HCT116 (cell line): ENCODE results near the gene SOX6.

Experiments
- CTCF ChIP-seq, 3 experiments: fragments of 200-600 bp in 1 of 3; sonication (generic) in 1 of 3; IDR thresholded peaks in 2 of 3; conservative IDR thresholded peaks in 1 of 3; 2 replicates each; pipeline ENCODE4 v1.5.1; 2012 to 2017; ENCODE audit warnings: low read depth in 2 of 3, low read length in 2 of 3, antibody characterized with exemption in 1 of 3, borderline replicate concordance in 1 of 3, control low read depth in 1 of 3, mild to moderate bottlenecking in 1 of 3, mixed read lengths in 1 of 3, mixed run types in 1 of 3, moderate library complexity in 1 of 3; ENCODE audit not compliant: insufficient read depth in 1 of 3
- POLR2A ChIP-seq: IDR thresholded peaks from 2 replicates; pipeline ENCODE4 v1.7.0; 2011; ENCODE audit warnings: borderline replicate concordance; ENCODE audit not compliant: insufficient read depth, insufficient read length; ENCODE audit errors: extremely low read depth
- RAD21 ChIP-seq: IDR thresholded peaks from 2 replicates; pipeline ENCODE4 v1.6.1; 2012; ENCODE audit warnings: low read depth, mild to moderate bottlenecking
- REST ChIP-seq: IDR thresholded peaks from 2 replicates; pipeline ENCODE4 v1.6.1; 2012; ENCODE audit warnings: low read depth
- SIN3A ChIP-seq: IDR thresholded peaks from 2 replicates; pipeline ENCODE4 v1.6.1; 2012; ENCODE audit warnings: low read depth
- ZFX ChIP-seq: fragments of 450-650 bp; IDR thresholded peaks from 2 replicates; pipeline ENCODE4 v1.6.1; 2017
- ZNF274 ChIP-seq: fragments of 200-500 bp; sonication (Bioruptor generic); IDR thresholded peaks from 2 replicates; pipeline ENCODE4 v1.6.1; 2014; ENCODE audit warnings: mild to moderate bottlenecking, low read depth, low read length, inconsistent platforms

- no peak for TF ChIP-seq ZNF274
- TF ChIP-seq CTCF (IDR thresholded peaks at IDR 0.05 in 2 of 3, conservative IDR thresholded peaks at IDR 0.05 in 1 of 3; ENCODE audit: borderline replicate concordance in 1 of 3, insufficient read depth in 1 of 3, low read depth in 2 of 3, low read length in 2 of 3): no peak
- TF ChIP-seq SIN3A: no peak
- no peak for TF ChIP-seq POLR2A
- no peak for TF ChIP-seq ZFX
- no peak for TF ChIP-seq RAD21
- TF ChIP-seq REST: no peak
These were observed 1.4 kb upstream of the SOX6 start for GRCh38 chr11:16357775-16358174.
